HepG2 (cell line): ENCODE measurements around the gene PRM2. TPM values are rescaled to one million over a fixed set of nuclear protein-coding genes. Genes with fewer than 3 reads are reported as not detected.

Experiments used
- FOXK2 ChIP-seq: fragments of 450-650 bp; IDR thresholded peaks from 2 replicates; pipeline ENCODE4 v1.6.1; 2016
- GPBP1L1 ChIP-seq: sonication (generic); formaldehyde crosslinking; IDR thresholded peaks from 2 replicates; pipeline ENCODE4 v1.5.0; 2020; ENCODE audit warnings: mild to moderate bottlenecking, missing genetic modification reagents
- HDAC6 ChIP-seq: fragments of 200-600 bp; sonication (generic); IDR thresholded peaks from 2 replicates; pipeline ENCODE4 v1.7.0; 2017; ENCODE audit warnings: mild to moderate bottlenecking, antibody characterized with exemption, low read length, low read depth
- HNRNPK ChIP-seq: fragments of 200-400 bp; formaldehyde crosslinking; IDR thresholded peaks from 2 replicates; pipeline ENCODE4 v1.6.1; 2018; ENCODE audit warnings: low read length, low read depth, moderate library complexity, mild to moderate bottlenecking; ENCODE audit not compliant: poor library complexity, severe bottlenecking
- IKZF5 ChIP-seq: IDR thresholded peaks from 2 replicates; pipeline ENCODE4 v1.6.1; 2018; ENCODE audit warnings: missing genetic modification reagents, mild to moderate bottlenecking, missing compliant biosample characterization
- KDM5B ChIP-seq: sonication (generic); formaldehyde crosslinking; IDR thresholded peaks from 2 replicates; pipeline ENCODE4 v1.4.0; 2020; ENCODE audit warnings: missing genetic modification reagents, mild to moderate bottlenecking, borderline replicate concordance
- MED13 ChIP-seq: sonication (generic); formaldehyde crosslinking; IDR thresholded peaks from 2 replicates; pipeline ENCODE4 v1.5.0; 2020; ENCODE audit warnings: missing genetic modification reagents
- MYNN ChIP-seq: sonication (generic); formaldehyde crosslinking; IDR thresholded peaks from 2 replicates; pipeline ENCODE4 v1.4.0; 2020; ENCODE audit warnings: mild to moderate bottlenecking, low read depth, missing genetic modification reagents
- ONECUT2 ChIP-seq: sonication (generic); formaldehyde crosslinking; IDR thresholded peaks from 2 replicates; pipeline ENCODE4 v1.4.0; 2020; ENCODE audit warnings: missing genetic modification reagents
- SNAPC2 ChIP-seq: sonication (generic); formaldehyde crosslinking; IDR thresholded peaks from 2 replicates; pipeline ENCODE4 v1.8.1; 2022; ENCODE audit warnings: mild to moderate bottlenecking, missing genetic modification reagents
- SOX6 ChIP-seq, 2 experiments: fragments of 450-650 bp in 1 of 2; sonication (generic) in 1 of 2; formaldehyde crosslinking in 1 of 2; IDR thresholded peaks; 2 replicates each; pipeline versions ENCODE4 v1.4.0 to v1.6.1; 2017 to 2020; ENCODE audit warnings: antibody characterized with exemption in 1 of 2, mild to moderate bottlenecking in 1 of 2, missing genetic modification reagents in 1 of 2
- YY1 ChIP-seq: IDR thresholded peaks from 2 replicates; pipeline ENCODE4 v1.6.1; 2011; ENCODE audit warnings: low read length, low read depth, moderate library complexity, mild to moderate bottlenecking; ENCODE audit not compliant: insufficient read depth, insufficient replicate concordance
- ZBTB33 ChIP-seq: sonication (generic); formaldehyde crosslinking; IDR thresholded peaks from 2 replicates; pipeline ENCODE4 v1.4.0; 2020; ENCODE audit warnings: missing genetic modification reagents
- ZBTB37 ChIP-seq: sonication (generic); formaldehyde crosslinking; IDR thresholded peaks from 2 replicates; pipeline ENCODE4 v1.4.0; 2020; ENCODE audit warnings: mild to moderate bottlenecking, missing genetic modification reagents
- ZBTB38 ChIP-seq: sonication (generic); formaldehyde crosslinking; IDR thresholded peaks from 2 replicates; pipeline ENCODE4 v1.5.1; 2020; ENCODE audit warnings: mild to moderate bottlenecking, missing genetic modification reagents
- ZNF496 ChIP-seq: sonication (generic); formaldehyde crosslinking; IDR thresholded peaks from 2 replicates; pipeline ENCODE4 v1.8.1; 2023; ENCODE audit warnings: mild to moderate bottlenecking, moderate library complexity, missing genetic modification reagents; ENCODE audit not compliant: insufficient replicate concordance
- ZNF563 ChIP-seq: sonication (generic); formaldehyde crosslinking; IDR thresholded peaks from 2 replicates; pipeline ENCODE4 v1.8.0; 2022; ENCODE audit warnings: mild to moderate bottlenecking, moderate library complexity, missing genetic modification reagents
- ZNF775 ChIP-seq: sonication (generic); formaldehyde crosslinking; IDR thresholded peaks from 2 replicates; pipeline ENCODE4 v1.4.0; 2020; ENCODE audit warnings: missing genetic modification reagents, mild to moderate bottlenecking, moderate library complexity, borderline replicate concordance
- ZUFSP ChIP-seq: sonication (generic); formaldehyde crosslinking; IDR thresholded peaks from 2 replicates; pipeline ENCODE4 v1.9.0; 2021; ENCODE audit warnings: missing genetic modification reagents, mild to moderate bottlenecking, borderline replicate concordance
- polyA plus RNA-seq, 8 experiments: library from polyadenylated mRNA; depleted of rRNA in 3 of 8; stranded (reverse) in 7 of 8; unstranded in 1 of 8; fragments of >200 nt; fragmentation: Illumina TruSeq in 4 of 8; extraction: Trizol in 4 of 8; gene quantifications; 2 replicates each; pipeline versions ENCODE4 v1.2.1 to v1.2.3, GENCODE V29; 2011 to 2016; ENCODE audit warnings: low read depth in 4 of 8, missing spikeins in 1 of 8, mixed read lengths in 1 of 8; ENCODE audit not compliant: insufficient read depth in 1 of 8
- total RNA-seq, 5 experiments: library from RNA; depleted of rRNA; stranded (reverse); fragments of >200 nt; fragmentation: Illumina TruSeq; extraction: Trizol; gene quantifications; 2 replicates each; pipeline ENCODE4 v1.2.3, GENCODE V29; 2016; ENCODE audit warnings: low read depth in 1 of 5

Gene PRM2
- total and polyA plus RNA-seq, 2 of the 13 experiments (the other 11 are each of a cell fraction or from before 2014, with no cell fraction given): 0.54 TPM; not detected in 1

GRCh38 chr16:11232852-11233726, 43.2 kb downstream of the PRM2 start (continued):
- no peak for TF ChIP-seq ZBTB37 (CRISPR knock-in tag)
- no peak for TF ChIP-seq MYNN (CRISPR knock-in tag)
- no peak for TF ChIP-seq MED13 (CRISPR knock-in tag)
- TF ChIP-seq ZNF496: no peak
- TF ChIP-seq SOX6 (IDR thresholded peaks at IDR 0.05): no peak
- TF ChIP-seq SOX6 (CRISPR knock-in tag; IDR thresholded peaks at IDR 0.05): no peak
- TF ChIP-seq KDM5B: 0 out of 2 replicates have a peak, but pooled peaks have one; percentile 13
- no peak for TF ChIP-seq FOXK2
- TF ChIP-seq ZNF563 (CRISPR knock-in tag): no peak
- TF ChIP-seq SNAPC2 (CRISPR knock-in tag): no peak
- no peak for TF ChIP-seq YY1
- TF ChIP-seq GPBP1L1: no peak
- TF ChIP-seq ZUFSP: no peak
- no peak for TF ChIP-seq ZNF775 (CRISPR knock-in tag)
- peak; percentile 82 for TF ChIP-seq ZBTB33 (CRISPR knock-in tag)
- TF ChIP-seq ZBTB38 (CRISPR knock-in tag): 0 out of 2 replicates have a peak, but pooled peaks have one; percentile 24
- TF ChIP-seq HNRNPK: peak; percentile 2
- TF ChIP-seq IKZF5 (CRISPR knock-in tag): no peak
- no peak for TF ChIP-seq ONECUT2 (CRISPR knock-in tag)
- no peak for TF ChIP-seq HDAC6
